Pons (tissue), 1 donor: ENCODE data around the gene MIER2.

Experiments
- DNase-seq: peaks from one replicate; pipeline ENCODE4 v3.0.0-alpha.2; 2016; ENCODE audit warnings: low spot score

Gene MIER2

DNA sequence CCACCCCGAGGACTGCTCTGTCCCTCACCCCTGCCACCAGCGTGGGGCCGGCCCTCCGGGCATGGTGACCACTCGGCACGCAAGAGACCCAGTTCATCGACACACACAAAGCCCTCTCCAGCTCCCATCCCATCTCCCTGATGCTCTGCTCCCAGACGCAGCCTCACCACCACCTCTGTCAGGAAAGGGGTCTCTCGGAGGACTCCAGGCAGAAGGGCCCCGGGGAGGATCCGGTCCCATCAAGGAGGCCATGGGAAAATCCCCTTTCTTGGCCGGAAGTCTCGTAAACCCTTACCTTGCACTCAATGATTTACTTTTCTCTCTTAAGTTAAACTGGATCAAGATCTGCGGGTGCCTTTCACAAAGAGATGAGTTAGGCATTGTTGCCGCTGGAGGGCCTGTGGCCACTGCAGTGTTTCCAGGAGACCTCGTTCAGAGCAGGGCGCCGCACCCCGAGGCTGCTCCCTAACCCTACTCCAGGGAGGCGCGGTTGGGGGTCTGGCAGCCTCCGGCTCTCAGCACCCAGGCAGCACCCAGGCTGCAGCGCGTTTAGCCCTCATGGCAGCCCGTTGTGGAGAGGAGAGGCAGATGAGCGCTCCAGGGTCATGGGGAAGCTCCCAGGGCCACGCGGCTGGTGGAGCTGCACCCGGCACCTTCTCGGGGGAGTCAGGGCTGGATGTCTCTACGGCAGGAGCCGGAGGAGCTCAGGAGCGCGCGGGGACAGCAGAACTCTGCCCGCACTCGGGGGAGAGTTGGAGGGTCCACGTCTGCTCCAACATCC is 33.4 kb upstream of the MIER2 start:
- DNase-seq: no peak

GRCh38 chr19:376111-376470 is 31.5 kb upstream of the MIER2 start:
- DNase-seq: no peak

GRCh38 chr19:375395-376110 is 31.0 kb upstream of the MIER2 start:
- DNase-seq: no peak

GRCh38 chr19:374886-375235 is 30.3 kb upstream of the MIER2 start:
- DNase-seq: no peak

- DNase-seq: no peak
These were observed 29.7 kb upstream of the MIER2 start for GRCh38 chr19:374183-374885.

DNA sequence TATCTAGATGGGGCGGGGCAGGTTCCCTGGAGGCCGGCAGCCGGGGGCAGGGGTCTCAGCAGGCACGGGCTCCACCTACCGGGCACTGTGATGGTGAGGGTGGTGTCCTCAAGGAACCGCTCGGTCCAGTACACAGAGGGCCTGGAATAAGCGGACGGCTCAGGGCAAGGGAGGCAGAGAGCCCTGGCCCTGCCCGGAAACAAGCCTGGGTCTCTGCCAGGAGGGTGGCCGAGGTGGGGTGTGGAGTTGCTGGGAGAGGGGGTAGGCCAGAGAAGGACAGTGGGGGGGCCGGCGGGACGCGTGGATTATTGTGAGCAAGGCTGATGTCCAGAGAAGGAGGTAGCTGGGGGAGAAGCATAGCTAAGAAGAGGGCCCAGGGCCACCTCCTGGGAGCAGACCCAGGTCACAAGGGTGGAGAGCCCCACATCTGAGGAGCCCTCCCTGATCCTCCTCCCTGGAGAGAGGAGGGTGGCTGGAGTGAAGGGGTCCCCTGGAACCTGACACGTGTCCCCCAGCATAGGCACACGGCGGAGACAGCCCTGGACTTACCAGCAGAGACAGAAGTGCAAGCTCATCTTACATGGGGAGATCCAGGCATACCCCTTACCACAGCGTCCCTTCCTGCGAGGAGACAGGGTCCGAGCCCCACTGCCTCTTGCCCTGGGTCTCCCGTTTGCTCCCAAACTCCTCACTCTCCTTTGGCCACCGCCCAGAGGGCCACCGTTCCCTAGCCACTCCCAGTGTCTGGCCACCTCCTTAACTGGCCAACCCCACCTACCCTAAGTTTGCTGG is 29.0 kb upstream of the MIER2 start:
- no peak for DNase-seq

GRCh38 chr19:372306-372890 is 27.8 kb upstream of the MIER2 start:
- DNase-seq: peak; percentile 32

- DNase-seq: no peak
These were observed 27.0 kb upstream of the MIER2 start for GRCh38 chr19:371501-372168.

DNA sequence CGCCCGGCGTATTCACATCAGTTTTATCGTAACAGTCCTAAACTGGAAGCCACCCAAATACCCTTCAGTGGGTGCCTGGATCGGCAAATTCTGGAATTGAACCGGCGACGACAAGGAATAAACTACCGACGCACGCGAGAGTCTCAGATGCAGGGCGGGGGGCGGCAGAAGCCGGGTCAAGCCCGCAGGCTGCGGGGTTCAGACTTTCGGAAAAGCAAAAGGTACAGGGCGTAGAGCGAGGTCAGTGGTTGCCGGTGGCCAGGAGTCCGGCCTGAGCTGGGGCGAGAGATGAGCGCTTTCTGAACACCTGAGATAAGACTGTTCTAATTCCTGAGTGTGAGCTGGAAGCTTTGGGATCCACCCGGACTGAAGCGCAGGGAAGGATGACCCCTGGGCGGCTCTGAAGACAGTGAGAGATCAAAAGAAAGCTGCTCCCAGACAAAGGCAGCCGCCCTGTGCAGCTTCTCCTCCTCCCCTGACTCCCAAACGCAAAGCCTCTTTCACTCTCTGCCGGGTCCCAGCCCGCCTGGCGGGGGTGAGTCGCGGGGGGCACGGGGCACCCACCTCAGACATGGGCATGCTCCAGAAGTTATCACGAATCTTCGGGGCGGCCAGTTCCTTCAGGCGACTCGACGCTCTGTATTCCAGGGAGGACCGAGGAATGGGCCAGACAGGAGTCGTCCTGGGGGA is 26.2 kb upstream of the MIER2 start:
- DNase-seq: no peak

GRCh38 chr19:369876-370275 is 25.3 kb upstream of the MIER2 start:
- DNase-seq: no peak

- DNase-seq: no peak
These were observed 24.7 kb upstream of the MIER2 start for GRCh38 chr19:369256-369655.

- DNase-seq: no peak
These were observed 24.0 kb upstream of the MIER2 start for GRCh38 chr19:368630-369024.

- no peak for DNase-seq
These were observed 23.5 kb upstream of the MIER2 start for GRCh38 chr19:367963-368629.

GRCh38 chr19:367561-367960 is 23.0 kb upstream of the MIER2 start:
- no peak for DNase-seq

DNA sequence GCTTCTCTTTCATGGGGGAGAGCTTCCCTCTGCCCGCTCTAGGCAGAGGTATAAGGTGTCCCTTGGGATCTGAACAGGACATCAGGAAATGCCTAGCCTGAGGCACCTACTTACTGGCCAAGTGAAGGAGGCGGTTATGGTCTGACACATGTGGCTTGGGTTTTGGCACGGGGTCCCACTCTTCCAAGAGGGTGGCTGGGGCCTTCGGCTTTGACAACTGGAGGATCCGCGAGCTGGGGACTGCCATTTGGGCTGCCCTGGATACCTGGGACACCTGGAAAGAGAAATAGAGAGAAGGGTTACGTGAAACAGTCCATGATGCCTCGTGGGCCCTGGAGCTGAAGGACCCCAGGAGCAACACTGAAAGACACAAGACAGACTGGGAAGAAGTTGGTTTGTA is 22.4 kb upstream of the MIER2 start:
- DNase-seq: no peak

DNA sequence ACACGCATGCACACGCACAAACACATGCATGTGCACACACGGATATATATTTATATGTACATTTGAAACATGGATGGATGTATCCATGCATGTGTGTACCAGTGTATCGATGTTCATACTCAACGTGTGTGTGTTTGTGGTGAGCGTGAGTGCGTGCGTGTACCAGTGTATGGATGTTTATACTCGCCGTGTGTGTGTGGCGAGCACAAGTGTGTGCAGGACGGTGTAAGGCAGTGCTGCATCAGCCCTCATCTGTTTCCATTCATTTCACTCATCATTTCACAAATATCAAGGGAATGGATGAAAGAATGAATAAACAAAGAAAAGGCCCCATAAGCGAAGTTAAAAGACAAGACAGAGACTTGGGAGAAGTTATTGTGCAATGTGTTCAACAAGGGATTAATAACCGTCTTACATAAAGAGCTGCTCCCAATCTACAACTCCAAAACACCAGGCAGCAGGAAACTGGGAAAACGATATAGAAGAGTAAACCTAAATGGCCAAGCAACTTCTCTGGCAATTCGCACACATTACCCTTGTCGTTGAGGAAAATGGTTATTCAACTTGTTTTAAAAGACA is 21.7 kb upstream of the MIER2 start:
- no peak for DNase-seq

- no peak for DNase-seq
These were observed 20.1 kb upstream of the MIER2 start for GRCh38 chr19:364496-365287.

GRCh38 chr19:362683-363082 is 18.1 kb upstream of the MIER2 start:
- DNase-seq: no peak

GRCh38 chr19:362154-362553 is 17.6 kb upstream of the MIER2 start:
- no peak for DNase-seq
